Gastrocnemius medialis (tissue), 4 donors: ENCODE results near the gene RIPK3. TPM values are rescaled to one million over a fixed set of nuclear protein-coding genes. Genes with fewer than 3 reads are reported as not detected.
A peak's percentile ranks its signal among the peaks of the same experiment; 100 is the strongest.

Source experiments
- ATAC-seq, 2 donors: fragments of 150-250 bp; one replicate each; pipeline ENCODE4 v1.9.1; 2016
- DNase-seq, 2 donors: peaks; one replicate each; pipeline ENCODE4 v3.0.0-alpha.2; 2019
- H3K27ac ChIP-seq, 4 donors: fragments of 200-600 bp; sonication (generic); 1 replicate in 1 of 4; 2 replicates in 3 of 4; pipeline ENCODE4 v1.5.1; 2016 to 2018; ENCODE audit warnings: mild to moderate bottlenecking in 2 of 4, moderate library complexity in 1 of 4
- H3K27me3 ChIP-seq, 3 donors: fragments of 200-600 bp; sonication (generic) in 2 of 3; 1 replicate in 1 of 3; 2 replicates in 2 of 3; pipeline versions ENCODE4 v1.5.1 to v1.6.0; 2016 to 2019; ENCODE audit warnings: mild to moderate bottlenecking in 1 of 3, moderate library complexity in 1 of 3
- H3K36me3 ChIP-seq, 2 donors: fragments of 200-600 bp; sonication (generic) in 1 of 2; one replicate each; pipeline ENCODE4 v1.5.1; 2017 to 2018
- H3K4me1 ChIP-seq, 2 donors: fragments of 200-600 bp; sonication (generic) in 1 of 2; one replicate each; pipeline ENCODE4 v1.5.1; 2016 to 2017; ENCODE audit warnings: mild to moderate bottlenecking in 2 of 2
- H3K4me3 ChIP-seq, 4 donors: fragments of 200-600 bp; sonication (generic) in 3 of 4; 1 replicate in 1 of 4; 2 replicates in 3 of 4; pipeline ENCODE4 v1.5.1; 2016 to 2019; ENCODE audit warnings: mild to moderate bottlenecking in 2 of 4
- H3K9me3 ChIP-seq, 3 donors: fragments of 200-600 bp; sonication (generic) in 2 of 3; 1 replicate in 1 of 3; 2 replicates in 2 of 3; pipeline ENCODE4 v1.5.1; 2016 to 2019
- POLR2A ChIP-seq, 2 donors: fragments of 450-650 bp; IDR thresholded peaks; one replicate each; pipeline ENCODE4 v1.6.1; 2017; ENCODE audit warnings: antibody characterized with exemption in 2 of 2, mild to moderate bottlenecking in 2 of 2, moderate library complexity in 2 of 2
- in situ Hi-C, 4 donors: fragments of 200-750 bp; cut with MboI; loops; one replicate each; pipeline versions ENCODE4 v1.15.0 to v1.8.0; 2017; ENCODE audit warnings: low sequenced_read_pairs in 4 of 4
- intact Hi-C: fragments of 100-400 bp; cut with DNase I; formaldehyde crosslinking; loops from one replicate; pipeline ENCODE4 v1.15.1; 2023; ENCODE audit warnings: low total_unique reads
- total RNA-seq, 4 donors: library from RNA; depleted of rRNA; stranded (reverse); fragments of >200 nt; gene quantifications; one replicate each; pipeline versions ENCODE4 v1.1.0 to v1.2.3, GENCODE V29; 2016
- TF ChIP-seq, protein P1 (sequence below), 5 experiments: fragments of 450-650 bp in 3 of 5; fragments of 200-600 bp in 2 of 5; sonication (generic) in 2 of 5; IDR thresholded peaks in 4 of 5; conservative IDR thresholded peaks in 1 of 5; 1 replicate in 4 of 5; 2 replicates in 1 of 5; pipeline ENCODE4 v1.5.1; 2016 to 2019; ENCODE audit warnings: antibody characterized with exemption in 5 of 5, mild to moderate bottlenecking in 3 of 5, moderate library complexity in 3 of 5

RIPK3 gene
- total RNA-seq, 4 donors from 2014 or later = 0.66 to 1.6 (median 0.97) TPM

DNA sequence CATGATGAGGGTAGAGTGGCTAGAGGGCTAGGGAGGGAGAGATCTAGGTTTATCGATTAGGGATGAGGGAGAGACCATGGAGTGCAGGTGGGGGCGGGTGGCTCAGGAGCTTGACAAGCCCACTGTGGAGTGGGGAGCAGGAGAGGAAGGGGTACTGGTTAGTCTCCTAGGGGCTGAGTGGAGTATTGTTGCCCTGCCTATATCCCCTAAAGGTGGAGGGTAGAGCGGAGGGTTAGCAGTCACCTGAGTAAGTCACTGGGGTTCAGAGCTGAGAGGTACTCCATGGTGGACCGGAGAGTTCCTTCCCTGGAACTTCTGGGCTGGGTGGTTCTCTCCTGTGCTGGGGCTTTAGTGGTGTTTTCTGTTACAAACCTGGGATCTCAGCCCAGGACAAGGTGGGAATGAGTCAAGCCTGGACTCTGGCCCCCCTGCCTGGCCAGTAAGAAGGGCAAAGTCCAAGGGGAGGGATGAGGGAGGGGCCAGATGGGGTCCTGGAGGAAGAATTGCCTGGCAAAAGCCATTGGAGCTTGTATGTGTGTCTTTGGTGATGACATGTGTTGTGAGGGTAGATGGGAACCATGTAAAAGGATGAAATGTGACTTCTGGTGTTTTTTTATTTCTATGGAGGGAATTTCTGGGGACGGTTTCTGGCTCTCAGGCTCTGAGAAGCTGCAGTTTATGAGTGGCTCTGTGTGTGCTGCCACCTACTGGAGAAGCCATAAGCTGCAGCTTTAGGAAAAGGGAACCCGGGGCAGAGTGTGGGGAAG, 32.0 kb downstream of the RIPK3 start, which contains the start of gene CIDEB:
Gene CIDEB, minus strand, starts transcription at position 403 of the 767 bp plus-strand sequence. Its CDS starts 119 bp downstream, at position 284.
- ATAC-seq (peak in 1 of 2 donors; percentile 38), DNase-seq (no peak)
- H3K36me3 ChIP-seq = peaks cover 0 to 45% of the 10 kb centered on the region in 2 donors
- no peak within 1 kb of the TSS for H3K27ac ChIP-seq
- in situ Hi-C loops = loop anchor here in 1 of 4 donors (10.0 kb wide), 1 partner anchor 63 kb away; the partner anchor contains the start of gene TINF2
- TF ChIP-seq POLR2A (IDR thresholded peaks at IDR 0.05) = no peak
- TF ChIP-seq, protein P1, sequence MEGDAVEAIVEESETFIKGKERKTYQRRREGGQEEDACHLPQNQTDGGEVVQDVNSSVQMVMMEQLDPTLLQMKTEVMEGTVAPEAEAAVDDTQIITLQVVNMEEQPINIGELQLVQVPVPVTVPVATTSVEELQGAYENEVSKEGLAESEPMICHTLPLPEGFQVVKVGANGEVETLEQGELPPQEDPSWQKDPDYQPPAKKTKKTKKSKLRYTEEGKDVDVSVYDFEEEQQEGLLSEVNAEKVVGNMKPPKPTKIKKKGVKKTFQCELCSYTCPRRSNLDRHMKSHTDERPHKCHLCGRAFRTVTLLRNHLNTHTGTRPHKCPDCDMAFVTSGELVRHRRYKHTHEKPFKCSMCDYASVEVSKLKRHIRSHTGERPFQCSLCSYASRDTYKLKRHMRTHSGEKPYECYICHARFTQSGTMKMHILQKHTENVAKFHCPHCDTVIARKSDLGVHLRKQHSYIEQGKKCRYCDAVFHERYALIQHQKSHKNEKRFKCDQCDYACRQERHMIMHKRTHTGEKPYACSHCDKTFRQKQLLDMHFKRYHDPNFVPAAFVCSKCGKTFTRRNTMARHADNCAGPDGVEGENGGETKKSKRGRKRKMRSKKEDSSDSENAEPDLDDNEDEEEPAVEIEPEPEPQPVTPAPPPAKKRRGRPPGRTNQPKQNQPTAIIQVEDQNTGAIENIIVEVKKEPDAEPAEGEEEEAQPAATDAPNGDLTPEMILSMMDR (IDR thresholded peaks at IDR 0.05 in 4 of 5, conservative IDR thresholded peaks at IDR 0.05 in 1 of 5) = peak; percentile 50 to 92 (median 72)
- H3K9me3 ChIP-seq = no peaks in the 10 kb centered on the region
- H3K4me3 ChIP-seq = no peak within 1 kb of the TSS
- H3K4me1 ChIP-seq = peaks cover 12 to 13% of the 10 kb centered on the region in 2 donors
- intact Hi-C loops = no loop called here
- H3K27me3 ChIP-seq = no peaks in the 10 kb centered on the region

DNA sequence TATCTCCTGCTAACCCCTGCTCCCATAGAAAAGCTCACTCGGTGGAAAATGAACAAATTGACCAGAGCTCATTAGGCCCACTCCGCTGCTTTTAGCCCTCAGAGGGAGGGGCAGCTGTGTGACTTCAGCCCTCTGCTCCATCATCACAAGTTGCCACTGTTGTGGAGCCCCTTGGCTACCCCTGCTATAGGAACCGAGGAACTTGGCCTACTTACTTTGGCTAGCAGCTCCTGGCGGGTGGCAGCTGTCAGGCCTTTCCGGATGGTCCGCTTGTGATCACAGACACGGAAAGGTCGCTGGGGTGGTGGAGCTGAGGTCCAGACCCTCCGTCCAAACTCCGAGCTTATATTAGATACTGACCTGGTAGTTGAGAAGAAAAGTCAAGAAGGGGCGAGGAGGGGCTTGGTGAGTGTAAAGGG, 32.6 kb downstream of the RIPK3 start:
- H3K27ac ChIP-seq = no peak overlapping the region
- DNase-seq (no peak), ATAC-seq (no peak)
- H3K4me1 ChIP-seq = peaks cover 12 to 13% of the 10 kb centered on the region in 2 donors
- H3K9me3 ChIP-seq = no peaks in the 10 kb centered on the region
- H3K36me3 ChIP-seq = peaks cover 0 to 51% of the 10 kb centered on the region in 2 donors
- in situ Hi-C loops = loop anchor here in 1 of 4 donors (10.0 kb wide), 1 partner anchor 62 kb away; the partner anchor contains the start of gene TINF2
- H3K27me3 ChIP-seq = no peaks in the 10 kb centered on the region
- intact Hi-C loops = no loop called here
- no peak for TF ChIP-seq POLR2A (IDR thresholded peaks at IDR 0.05)
- TF ChIP-seq, protein P1 (IDR thresholded peaks at IDR 0.05 in 4 of 5, conservative IDR thresholded peaks at IDR 0.05 in 1 of 5) = no peak
- no peak overlapping the region for H3K4me3 ChIP-seq

DNA sequence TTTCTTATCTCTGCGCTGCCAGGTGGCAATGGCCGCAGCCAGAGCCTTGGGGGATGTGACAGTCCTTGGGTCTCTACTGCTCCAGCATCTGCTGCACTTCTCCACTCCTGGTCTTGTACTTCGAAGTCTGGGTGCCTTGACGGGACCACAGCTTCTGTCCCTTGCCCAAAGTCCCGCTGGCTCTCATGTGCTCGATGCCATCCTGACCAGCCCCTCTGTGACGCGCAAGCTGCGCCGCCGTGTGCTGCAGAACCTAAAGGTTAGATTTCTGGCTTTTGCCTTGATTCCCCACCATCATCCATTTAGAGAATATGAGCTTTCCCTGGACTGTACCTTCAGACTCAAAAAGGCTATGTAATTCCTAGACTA, 35.8 kb downstream of the RIPK3 start:
- peaks cover 0 to 63% of the 10 kb centered on the region in 2 donors for H3K36me3 ChIP-seq
- H3K9me3 ChIP-seq = no peaks in the 10 kb centered on the region
- ATAC-seq (no peak), DNase-seq (no peak)
- H3K4me1 ChIP-seq = peaks cover 14 to 17% of the 10 kb centered on the region in 2 donors
- no peak overlapping the region for H3K27ac ChIP-seq
- no peak overlapping the region for H3K4me3 ChIP-seq
- no peaks in the 10 kb centered on the region for H3K27me3 ChIP-seq
- intact Hi-C loops (no loop called here), in situ Hi-C loops (loop anchor here in 1 of 4 donors (10.0 kb wide), 1 partner anchor 59 kb away; the partner anchor contains the start of gene TINF2)
- TF ChIP-seq, protein P1 (IDR thresholded peaks at IDR 0.05 in 4 of 5, conservative IDR thresholded peaks at IDR 0.05 in 1 of 5) = no peak
- TF ChIP-seq POLR2A (IDR thresholded peaks at IDR 0.05) = no peak

DNA sequence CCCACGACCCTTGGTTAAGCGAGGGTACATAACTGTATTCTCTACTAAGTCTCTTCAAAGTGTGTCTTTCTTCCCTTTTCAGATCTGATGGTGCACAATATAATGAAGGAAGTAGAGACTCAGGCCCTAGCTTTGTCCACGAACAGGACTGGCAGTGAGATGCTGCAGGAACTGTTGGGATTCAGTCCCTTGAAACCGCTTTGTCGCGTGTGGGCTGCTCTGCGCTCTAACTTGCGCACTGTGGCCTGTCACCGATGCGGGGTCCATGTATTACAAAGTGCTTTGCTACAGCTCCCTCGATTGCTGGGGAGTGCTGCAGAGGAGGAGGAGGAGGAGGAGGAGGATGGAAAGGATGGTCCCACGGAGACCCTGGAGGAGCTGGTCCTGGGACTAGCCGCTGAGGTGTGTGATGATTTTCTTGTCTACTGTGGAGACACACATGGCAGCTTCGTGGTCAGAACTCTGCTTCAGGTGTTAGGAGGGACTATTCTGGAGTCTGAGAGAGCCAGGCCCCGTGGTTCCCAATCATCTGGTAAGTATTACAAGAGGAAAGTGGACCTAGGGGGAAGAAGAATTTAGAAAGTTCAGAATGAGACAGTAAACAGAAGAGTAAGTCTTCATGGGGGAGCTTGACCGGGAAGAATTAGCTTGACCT, 39.3 kb downstream of the RIPK3 start:
- H3K27ac ChIP-seq = peak overlapping the region; percentile 75 to 89 (median 88)
- in situ Hi-C loops = loop anchor here in 1 of 4 donors (10.0 kb wide), 1 partner anchor 56 kb away; the partner anchor contains the start of gene TINF2
- H3K9me3 ChIP-seq = no peaks in the 10 kb centered on the region
- ATAC-seq (no peak), DNase-seq (no peak)
- H3K36me3 ChIP-seq = peaks cover 0 to 45% of the 10 kb centered on the region in 2 donors
- peak overlapping the region; percentile 82 to 97 (median 88) for H3K4me3 ChIP-seq
- TF ChIP-seq, protein P1 (IDR thresholded peaks at IDR 0.05 in 4 of 5, conservative IDR thresholded peaks at IDR 0.05 in 1 of 5) = no peak
- no peak for TF ChIP-seq POLR2A (IDR thresholded peaks at IDR 0.05)
- no peaks in the 10 kb centered on the region for H3K27me3 ChIP-seq
- peaks cover 13 to 20% of the 10 kb centered on the region in 2 donors for H3K4me1 ChIP-seq
- intact Hi-C loops = no loop called here
